ENCODE results near the gene CDC42. TPM values are rescaled to one million over a fixed set of nuclear protein-coding genes. Genes with fewer than 3 reads are reported as not detected.

The CDC42 gene
- total and polyA plus RNA-seq, 2 of the 4 experiments (the other 2 are of a cell fraction), result 162 to 609 TPM

DNA sequence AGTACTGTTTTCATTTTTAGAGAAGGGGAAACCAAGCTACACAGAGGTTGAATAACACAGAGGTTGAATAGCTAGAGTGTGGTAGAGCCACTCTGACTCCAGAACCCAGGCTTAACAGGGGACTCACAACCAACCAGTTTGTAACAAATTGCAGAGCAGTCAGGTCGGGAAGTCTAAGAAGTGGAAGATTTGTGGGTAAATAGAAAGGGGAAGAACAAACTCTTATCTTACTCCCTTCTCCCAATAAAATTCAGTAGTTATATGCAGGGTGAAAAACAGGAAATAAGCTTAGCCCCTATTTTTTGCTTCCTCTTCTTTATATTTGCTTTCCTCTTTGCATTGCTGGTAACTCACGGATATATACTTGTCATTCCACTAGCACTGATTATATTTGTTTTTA, 23.2 kb downstream of the CDC42 start:
- Histone ChIP-seq H2AFZ (replicated peaks; ENCODE audit: low read length, poor library complexity) (no peak overlapping the region), H3K4me2 (ENCODE audit: low read depth, low read length) (no peak overlapping the region), H4K91ac (ENCODE audit: insufficient read depth, low read depth, low read length) (no peak overlapping the region), H3K9me3 (ENCODE audit: control insufficient read depth, insufficient read depth, low read length) (no peaks in the 10 kb centered on the region), H3K4me1 (ENCODE audit: control insufficient read depth, insufficient read depth, low read length) (peaks cover 18% of the 10 kb centered on the region), H2BK5ac (ENCODE audit: low read depth, low read length, poor library complexity, severe bottlenecking) (no peak overlapping the region), H3K9ac (ENCODE audit: low read depth, low read length) (no peak overlapping the region), H2AK9ac (replicated peaks; ENCODE audit: low read depth, low read length, poor library complexity) (no peak overlapping the region), H3K4me3 (ENCODE audit: insufficient read depth, low read depth, low read length) (no peak overlapping the region), H2BK15ac (ENCODE audit: low read depth, low read length) (no peak overlapping the region), H3K14ac (replicated peaks; ENCODE audit: low read depth, low read length) (no peak overlapping the region), H3K27ac (ENCODE audit: insufficient read depth, low read length) (no peak overlapping the region), H4K20me1 (ENCODE audit: insufficient read depth, low read length) (peaks cover 100% of the 10 kb centered on the region), H2BK20ac (ENCODE audit: low read depth, low read length) (no peak overlapping the region), H3K27me3 (ENCODE audit: control insufficient read depth, insufficient read depth, low read length) (no peaks in the 10 kb centered on the region), H3K79me1 (ENCODE audit: low read depth in 1 of 2, low read length in 2 of 2) (peaks cover 0 to 42% of the 10 kb centered on the region in 2 experiments; a peak in 2 of 4 replicates), H2BK120ac (ENCODE audit: low read depth, low read length) (no peak overlapping the region), H2AK5ac (ENCODE audit: low read depth, low read length) (no peak overlapping the region), H3K9me1 (ENCODE audit: insufficient read depth, low read length) (peaks cover 10% of the 10 kb centered on the region), H4K5ac (ENCODE audit: low read depth, low read length) (no peak overlapping the region), H3K56ac (ENCODE audit: extremely low read depth, insufficient read depth, low read length) (no peak overlapping the region), H3K36me3 (ENCODE audit: control insufficient read depth, insufficient read depth, low read length) (peaks cover 14% of the 10 kb centered on the region), H4K8ac (ENCODE audit: low read depth in 2 of 2, low read length in 2 of 2) (no peak overlapping the region), H3K18ac (ENCODE audit: low read depth, low read length) (no peak overlapping the region), H3K23ac (ENCODE audit: low read depth, low read length) (no peak overlapping the region), H3K4ac (ENCODE audit: low read depth, low read length) (no peak overlapping the region)
- intact Hi-C loops (cut with micrococcal nuclease), result no loop called here
- no peak for DNase-seq
- dilution Hi-C loops (cut with HindIII; ENCODE audit: low sequenced_read_pairs, unreplicated experiment), result no loop called here
- ChIA-PET POLR2A (ENCODE audit: unreplicated experiment) (no interaction called here), CTCF (no interaction called here)
- no CpG with 5 or more reads among the region's 2 CpGs for WGBS, 2 experiments (ENCODE audit: extremely low coverage in 2 of 2, insufficient read length in 1 of 2)
- in situ Hi-C loops (cut with MboI; ENCODE audit: low sequenced_read_pairs), result no loop called here
- no TSS peak for BruUV-seq (replicated peaks)
- TF ChIP-seq USF2 (IDR thresholded peaks at IDR 0.05; ENCODE audit: low read depth, low read length) (no peak), BHLHE40 (IDR thresholded peaks at IDR 0.05; ENCODE audit: low read depth, low read length) (no peak), SMC3 (IDR thresholded peaks at IDR 0.05; ENCODE audit: low read depth, low read length) (no peak), CHD1 (IDR thresholded peaks at IDR 0.05; ENCODE audit: low read depth, low read length) (no peak), RFX5 (IDR thresholded peaks at IDR 0.05; ENCODE audit: low read depth, low read length) (no peak)
- ATAC-seq (ENCODE audit: low read depth), result no peak

All from IMR-90 (cell line).